Prostate gland (tissue), 2 donors: ENCODE measurements around the gene ATP23. TPM values are rescaled to one million over a fixed set of nuclear protein-coding genes. Genes with fewer than 3 reads are reported as not detected.
A peak's percentile ranks its signal among the peaks of the same experiment; 100 is the strongest.

Experiments
- DNase-seq: peaks from one replicate; pipeline ENCODE4 v3.0.0-alpha.2; 2019; ENCODE audit warnings: low spot score
- H3K27ac ChIP-seq, 2 donors: fragments of 200-600 bp; sonication (generic); 2 replicates each; pipeline ENCODE4 v1.5.1; 2017 to 2019
- H3K27me3 ChIP-seq: fragments of 200-600 bp; sonication (generic); replicated peaks from 2 replicates; pipeline ENCODE4 v1.5.1; 2019; ENCODE audit not compliant: insufficient read depth
- H3K36me3 ChIP-seq, 2 donors: fragments of 200-600 bp; sonication (generic); 1 replicate in 1 of 2; 2 replicates in 1 of 2; pipeline versions ENCODE4 v1.5.1 to v1.8.1; 2017 to 2019
- H3K4me1 ChIP-seq: fragments of 200-600 bp; sonication (generic); replicated peaks from 2 replicates; pipeline ENCODE4 v1.5.1; 2019
- H3K4me3 ChIP-seq, 2 donors: fragments of 200-600 bp; sonication (generic); 2 replicates each; pipeline ENCODE4 v1.5.1; 2017 to 2019
- H3K9me3 ChIP-seq: fragments of 200-600 bp; sonication (generic); 2 replicates; pipeline ENCODE4 v1.5.1; 2017
- POLR2A ChIP-seq: fragments of 450-650 bp; IDR thresholded peaks from one replicate; pipeline ENCODE4 v1.6.1; 2016; ENCODE audit warnings: antibody characterized with exemption, mild to moderate bottlenecking
- POLR2AphosphoS5 ChIP-seq: sonication (generic); formaldehyde crosslinking; IDR thresholded peaks from one replicate; pipeline ENCODE4 v1.6.1; 2017; ENCODE audit warnings: antibody characterized with exemption
- WGBS: methylation state at CpG from one replicate; pipeline ENCODE4 v1.1.5; 2018; 5-methylcytosine and 5-hydroxymethylcytosine counted together
- intact Hi-C: fragments of 100-400 bp; cut with DNase I; formaldehyde crosslinking; loops from one replicate; pipeline ENCODE4 v1.14.2; 2022
- total RNA-seq, 2 donors: library from RNA; depleted of rRNA; stranded (reverse); fragments of >200 nt; gene quantifications; one replicate each; pipeline ENCODE4 v1.1.0, GENCODE V29; 2016
- TF ChIP-seq, protein P1 (sequence below), 4 experiments: fragments of 200-600 bp in 2 of 4; fragments of 450-650 bp in 2 of 4; sonication (generic) in 2 of 4; IDR thresholded peaks; 1 replicate in 3 of 4; 2 replicates in 1 of 4; pipeline ENCODE4 v1.5.1; 2016 to 2019; ENCODE audit warnings: antibody characterized with exemption in 4 of 4, mild to moderate bottlenecking in 2 of 4, moderate library complexity in 2 of 4

The ATP23 gene
- total RNA-seq, 2 donors from 2014 or later, result 8.0 to 15.0 TPM

DNA sequence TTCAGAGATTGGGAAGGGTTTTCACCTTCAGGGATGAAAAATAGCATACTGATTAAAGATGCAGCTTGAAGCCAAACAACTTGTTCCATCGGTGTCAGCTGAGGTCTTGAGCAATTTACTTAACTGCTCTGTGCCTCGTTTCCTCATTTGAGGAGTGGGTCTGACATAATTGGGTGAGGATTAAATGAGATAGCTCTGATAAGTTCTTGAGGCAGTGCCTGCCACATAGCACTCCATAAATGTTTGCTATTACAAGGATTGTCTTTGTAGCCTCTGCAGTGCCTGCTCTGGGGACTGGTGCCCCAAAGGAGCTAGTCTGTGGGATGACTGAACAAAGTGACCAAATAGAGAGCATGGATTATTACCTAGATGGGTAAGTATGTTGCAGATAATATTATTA, 50.6 kb downstream of the ATP23 start:
- Histone ChIP-seq H3K4me3 (no peak overlapping the region), H3K4me1 (no peaks in the 10 kb centered on the region), H3K36me3 (no peaks in the 10 kb centered on the region), H3K9me3 (no peaks in the 10 kb centered on the region), H3K27me3 (no peaks in the 10 kb centered on the region), H3K27ac (no peak overlapping the region)
- TF ChIP-seq, protein P1, sequence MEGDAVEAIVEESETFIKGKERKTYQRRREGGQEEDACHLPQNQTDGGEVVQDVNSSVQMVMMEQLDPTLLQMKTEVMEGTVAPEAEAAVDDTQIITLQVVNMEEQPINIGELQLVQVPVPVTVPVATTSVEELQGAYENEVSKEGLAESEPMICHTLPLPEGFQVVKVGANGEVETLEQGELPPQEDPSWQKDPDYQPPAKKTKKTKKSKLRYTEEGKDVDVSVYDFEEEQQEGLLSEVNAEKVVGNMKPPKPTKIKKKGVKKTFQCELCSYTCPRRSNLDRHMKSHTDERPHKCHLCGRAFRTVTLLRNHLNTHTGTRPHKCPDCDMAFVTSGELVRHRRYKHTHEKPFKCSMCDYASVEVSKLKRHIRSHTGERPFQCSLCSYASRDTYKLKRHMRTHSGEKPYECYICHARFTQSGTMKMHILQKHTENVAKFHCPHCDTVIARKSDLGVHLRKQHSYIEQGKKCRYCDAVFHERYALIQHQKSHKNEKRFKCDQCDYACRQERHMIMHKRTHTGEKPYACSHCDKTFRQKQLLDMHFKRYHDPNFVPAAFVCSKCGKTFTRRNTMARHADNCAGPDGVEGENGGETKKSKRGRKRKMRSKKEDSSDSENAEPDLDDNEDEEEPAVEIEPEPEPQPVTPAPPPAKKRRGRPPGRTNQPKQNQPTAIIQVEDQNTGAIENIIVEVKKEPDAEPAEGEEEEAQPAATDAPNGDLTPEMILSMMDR (IDR thresholded peaks at IDR 0.05), result no peak
- TF ChIP-seq POLR2A (no peak), POLR2AphosphoS5 (no peak)
- 53% methylated on average over 2 of the region's 2 CpGs for WGBS
- DNase-seq, result no peak
- intact Hi-C loops, result no loop called here

DNA sequence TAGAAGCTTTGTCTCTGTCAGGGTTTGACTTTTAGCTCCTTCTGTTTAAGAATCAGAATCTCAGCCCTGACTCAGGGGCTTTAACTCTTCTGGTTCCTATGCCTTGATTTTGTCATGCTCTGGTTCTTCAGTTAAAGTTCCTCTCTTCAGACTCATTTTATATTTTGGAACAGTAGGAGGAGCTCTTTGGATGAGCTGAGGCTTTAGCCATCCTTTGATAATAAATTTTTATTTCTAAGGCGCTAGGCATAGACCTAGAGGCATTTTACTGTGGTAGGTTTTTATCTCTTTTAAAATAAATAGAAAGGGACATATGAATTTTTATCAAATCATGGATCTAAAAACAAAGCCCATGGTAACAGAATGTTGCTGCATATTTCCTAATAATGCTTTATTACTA, 51.7 kb downstream of the ATP23 start:
- H3K4me3 ChIP-seq, result no peak overlapping the region
- intact Hi-C loops, result no loop called here
- H3K27me3 ChIP-seq, result no peaks in the 10 kb centered on the region
- H3K27ac ChIP-seq, result no peak overlapping the region
- H3K36me3 ChIP-seq, result no peaks in the 10 kb centered on the region
- no peaks in the 10 kb centered on the region for H3K9me3 ChIP-seq
- no peak for DNase-seq
- TF ChIP-seq POLR2AphosphoS5, result no peak
- TF ChIP-seq, protein P1 (IDR thresholded peaks at IDR 0.05), result peak in 2 of 4 experiments; percentile 17 to 25
- H3K4me1 ChIP-seq, result no peaks in the 10 kb centered on the region
- whole genome bisulfite sequencing, result 28% methylated on average over 1 of the region's 1 CpG

GRCh38 chr12:57993834-57994233, 52.5 kb downstream of the ATP23 start:
- H3K4me1 ChIP-seq, result no peaks in the 10 kb centered on the region
- DNase-seq, result no peak
- no peaks in the 10 kb centered on the region for H3K9me3 ChIP-seq
- no peaks in the 10 kb centered on the region for H3K36me3 ChIP-seq
- TF ChIP-seq POLR2AphosphoS5, result no peak
- TF ChIP-seq, protein P1 (IDR thresholded peaks at IDR 0.05), result no peak
- TF ChIP-seq POLR2A, result no peak
- 69% methylated on average over 3 of the region's 3 CpGs for WGBS
- H3K27ac ChIP-seq, result no peak overlapping the region
- intact Hi-C loops, result no loop called here
- no peaks in the 10 kb centered on the region for H3K27me3 ChIP-seq
- H3K4me3 ChIP-seq, result no peak overlapping the region

DNA sequence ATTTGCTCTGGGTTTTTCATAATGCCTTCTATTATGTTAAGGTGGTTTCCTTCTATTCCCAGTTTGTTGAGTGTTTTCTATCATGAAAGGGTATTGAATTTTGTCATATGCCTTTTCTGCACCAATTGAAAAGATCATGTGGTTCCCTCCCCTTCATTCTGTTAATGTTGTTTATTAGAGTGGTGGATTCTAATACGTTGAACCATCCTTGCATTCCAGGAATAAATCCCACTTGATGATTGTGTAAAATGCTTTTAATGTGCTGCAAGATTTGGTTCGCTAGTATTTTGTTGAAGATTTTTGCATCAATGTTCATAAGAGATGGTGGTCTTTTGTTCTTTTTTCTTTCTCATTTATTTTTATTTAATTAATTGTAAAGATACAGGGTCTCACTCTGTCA, 55.2 kb downstream of the ATP23 start:
- no peak for DNase-seq
- Histone ChIP-seq H3K4me1 (no peaks in the 10 kb centered on the region), H3K4me3 (no peak overlapping the region), H3K9me3 (no peaks in the 10 kb centered on the region), H3K27me3 (no peaks in the 10 kb centered on the region), H3K36me3 (no peaks in the 10 kb centered on the region), H3K27ac (no peak overlapping the region)
- no peak for TF ChIP-seq POLR2AphosphoS5
- no peak for TF ChIP-seq POLR2A
- TF ChIP-seq, protein P1 (IDR thresholded peaks at IDR 0.05), result no peak
- intact Hi-C loops, result no loop called here
- WGBS, result 93% methylated on average over 2 of the region's 2 CpGs

GRCh38 chr12:57998251-57998650, 56.9 kb downstream of the ATP23 start:
- Histone ChIP-seq H3K4me1 (no peaks in the 10 kb centered on the region), H3K27me3 (no peaks in the 10 kb centered on the region), H3K27ac (no peak overlapping the region), H3K36me3 (no peaks in the 10 kb centered on the region), H3K9me3 (no peaks in the 10 kb centered on the region), H3K4me3 (no peak overlapping the region)
- no peak for DNase-seq
- intact Hi-C loops, result no loop called here
- TF ChIP-seq POLR2AphosphoS5 (no peak), POLR2A (no peak)
- TF ChIP-seq, protein P1 (IDR thresholded peaks at IDR 0.05), result no peak
